Measurements from ENCODE around the gene PLA2G2A. TPM values are rescaled to one million over a fixed set of nuclear protein-coding genes. Genes with fewer than 3 reads are reported as not detected.

The PLA2G2A gene
- total and polyA plus RNA-seq, 2 of the 8 experiments (the other 6 are each of a cell fraction or from before 2014, with no cell fraction given) = 0.69 to 3.7 TPM

DNA sequence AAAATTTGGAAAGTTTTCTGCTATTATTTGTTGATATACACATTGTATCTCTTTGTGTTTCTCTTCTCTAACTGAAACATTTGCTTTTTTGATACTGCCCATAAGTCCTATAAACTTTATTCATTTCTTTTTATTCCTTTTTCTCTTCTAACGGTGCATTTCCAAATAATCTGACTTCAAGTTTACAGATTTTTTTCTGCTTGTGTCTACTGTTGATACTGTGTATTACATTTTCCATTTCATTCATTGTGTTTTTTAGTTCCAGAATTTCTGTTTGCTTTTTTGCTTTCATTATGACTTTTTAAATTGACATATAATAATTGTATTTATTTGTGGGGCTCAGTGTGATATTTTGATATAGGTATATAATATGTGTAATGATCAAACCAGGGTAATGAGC is 38.3 kb upstream of the PLA2G2A start:
- H4K5ac ChIP-seq (ENCODE audit: insufficient read length, low read depth, low read length) = no peak overlapping the region
- H3K4me1 ChIP-seq (replicated peaks in 1 of 4; ENCODE audit: control insufficient read depth in 3 of 4, insufficient read depth in 4 of 4, low read length in 3 of 4) = no peaks in the 10 kb centered on the region
- no peak overlapping the region for H2AFZ ChIP-seq (ENCODE audit: low read length)
- TF ChIP-seq RBBP5 (IDR thresholded peaks at IDR 0.05; ENCODE audit: borderline replicate concordance, low read depth, low read length) (no peak), TBP (IDR thresholded peaks at IDR 0.05; ENCODE audit: low read depth, low read length) (no peak), KDM4A (IDR thresholded peaks at IDR 0.05; ENCODE audit: low read depth, low read length, severe bottlenecking) (no peak), POLR2A (IDR thresholded peaks at IDR 0.05; ENCODE audit: control extremely low read depth in 1 of 2, low read depth in 2 of 2, low read length in 2 of 2) (no peak), RFX5 (IDR thresholded peaks at IDR 0.05; ENCODE audit: borderline replicate concordance, low read depth, low read length) (no peak), CEBPB (IDR thresholded peaks at IDR 0.05; ENCODE audit: low read depth, low read length) (no peak), NRF1 (IDR thresholded peaks at IDR 0.05; ENCODE audit: low read depth, low read length) (no peak), BACH1 (IDR thresholded peaks at IDR 0.05; ENCODE audit: low read length) (no peak), JUND (IDR thresholded peaks at IDR 0.05; ENCODE audit: low read length) (no peak), TAF7 (optimal IDR thresholded peaks at IDR 0.05; ENCODE audit: borderline replicate concordance, low read depth, low read length) (no peak), MAFK (IDR thresholded peaks at IDR 0.05; ENCODE audit: low read depth, low read length) (no peak), POU5F1 (IDR thresholded peaks at IDR 0.05; ENCODE audit: low read depth, low read length) (no peak), SP1 (IDR thresholded peaks at IDR 0.05; ENCODE audit: low read depth, low read length) (no peak), RAD21 (IDR thresholded peaks at IDR 0.05 in 1 of 2, conservative IDR thresholded peaks at IDR 0.05 in 1 of 2; ENCODE audit: low read depth in 2 of 2, low read length in 2 of 2) (no peak), BCL11A (IDR thresholded peaks at IDR 0.05; ENCODE audit: low read depth in 2 of 2, low read length in 2 of 2) (no peak), GABPA (IDR thresholded peaks at IDR 0.05; ENCODE audit: borderline replicate concordance, insufficient read depth, low read length) (no peak)
- H3K4me3 ChIP-seq (ENCODE audit: extremely low read depth in 1 of 4, insufficient read depth in 2 of 4, low read depth in 3 of 4, low read length in 4 of 4) = no peak overlapping the region
- H4K8ac ChIP-seq (ENCODE audit: extremely low read depth, insufficient read depth, low read length) = no peak overlapping the region
- no peak overlapping the region for H2BK5ac ChIP-seq (ENCODE audit: low read depth, low read length)
- H3K4me2 ChIP-seq (ENCODE audit: insufficient read depth in 1 of 2, low read depth in 2 of 2, low read length in 2 of 2) = no peak overlapping the region
- H3K18ac ChIP-seq (ENCODE audit: extremely low read depth, low read length) = no peak overlapping the region
- no peak overlapping the region for H3K23ac ChIP-seq (ENCODE audit: insufficient read length)
- no peaks in the 10 kb centered on the region for H3K27me3 ChIP-seq (replicated peaks in 1 of 4; ENCODE audit: control insufficient read depth in 3 of 4, extremely low read depth in 1 of 4, insufficient read depth in 3 of 4, low read length in 3 of 4)
- peaks cover 5 to 6% of the 10 kb centered on the region in 2 experiments; a peak in 2 of 4 replicates for H3K9me3 ChIP-seq (ENCODE audit: insufficient read depth in 2 of 2, low read depth in 1 of 2, low read length in 1 of 2)
- no peak overlapping the region for H2AK5ac ChIP-seq (ENCODE audit: low read depth, low read length)
- H3K36me3 ChIP-seq (ENCODE audit: control insufficient read depth in 2 of 4, insufficient read depth in 4 of 4, low read length in 3 of 4) = no peaks in the 10 kb centered on the region
- no peaks in the 10 kb centered on the region for H3K79me1 ChIP-seq (ENCODE audit: low read depth, low read length)
- H3K4ac ChIP-seq (replicated peaks; ENCODE audit: insufficient read length, low read depth, low read length) = no peak overlapping the region
- no peak for DNase-seq (ENCODE audit: low read depth in 1 of 2, low spot score in 2 of 2)
- H3K23me2 ChIP-seq (ENCODE audit: low read depth, low read length) = no peaks in the 10 kb centered on the region
- no peak overlapping the region for H3K9ac ChIP-seq (replicated peaks in 1 of 4; ENCODE audit: extremely low read depth in 1 of 4, low read depth in 3 of 4, low read length in 3 of 4)
- H4K20me1 ChIP-seq (replicated peaks in 1 of 2; ENCODE audit: control insufficient read depth in 1 of 2, insufficient read depth in 2 of 2, low read length in 2 of 2) = no peaks in the 10 kb centered on the region
- no peak overlapping the region for H2BK15ac ChIP-seq (ENCODE audit: low read length)
- no peak for FAIRE-seq
- H4K91ac ChIP-seq (replicated peaks; ENCODE audit: insufficient read length, low read length) = no peak overlapping the region
- H3K27ac ChIP-seq (ENCODE audit: low read depth, low read length) = no peak overlapping the region
- ChIA-PET POLR2A (ENCODE audit: partially characterized antibody) (no interaction called here), CTCF (ENCODE audit: partially characterized antibody) (no interaction called here)
- WGBS, 2 experiments (ENCODE audit: extremely low coverage in 1 of 2, insufficient coverage in 1 of 2, insufficient read length in 1 of 2, insufficient replicate concordance in 2 of 2, low coverage in 1 of 2, low lambda C conversion rate in 2 of 2, missing lambda C conversion rate in 1 of 2) = 94% methylated on average over 1 of the region's 1 CpG; no CpG with 5 or more reads in 1 of the 2 experiments
- no peak overlapping the region for H2BK20ac ChIP-seq (ENCODE audit: low read length)
- no peaks in the 10 kb centered on the region for H3K79me2 ChIP-seq (ENCODE audit: control insufficient read depth in 1 of 2, insufficient read depth in 2 of 2, low read length in 2 of 2)
- H2BK12ac ChIP-seq (ENCODE audit: low read depth, low read length) = no peak overlapping the region
- no peak overlapping the region for H2BK120ac ChIP-seq (replicated peaks; ENCODE audit: low read depth, low read length)
- no peak overlapping the region for H3K14ac ChIP-seq (ENCODE audit: insufficient read length)
- H3K56ac ChIP-seq (replicated peaks; ENCODE audit: insufficient read length, low read depth, low read length) = no peak overlapping the region
